ENCODE data around the gene ZEB2. TPM values are rescaled to one million over a fixed set of nuclear protein-coding genes. Genes with fewer than 3 reads are reported as not detected.

The ZEB2 gene
- total RNA-seq = 72.1 and 79.4 TPM in 2 replicates

GRCh38 chr2:144519934-144520731 is at the start of gene ZEB2:
Gene ZEB2 (minus strand): TSS chr2:144520119. CDS start chr2:144517350, 2,769 bp downstream.

Data from smooth muscle cell of trachea (primary cell).